H54 (cell line): ENCODE results near the gene MRPL3.

Source experiments
- DNase-seq: peaks from one replicate; pipeline ENCODE4 v3.0.0; 2011; ENCODE audit warnings: low spot score, mixed read lengths; ENCODE audit not compliant: insufficient read length
- FAIRE-seq: peaks from 3 replicates; lab custom pipeline; 2011; peaks lifted over from hg19 to GRCh38; lab: Jason Lieb, UNC
- POLR2A ChIP-seq: IDR thresholded peaks from 2 replicates; pipeline ENCODE4 v1.6.1; 2011; ENCODE audit warnings: low read depth, mild to moderate bottlenecking, low read length

Gene MRPL3

GRCh38 chr3:131477813-131478212 lies 25.0 kb downstream of the MRPL3 start:
- FAIRE-seq (no peak), DNase-seq (no peak)
- no peak for TF ChIP-seq POLR2A

DNA sequence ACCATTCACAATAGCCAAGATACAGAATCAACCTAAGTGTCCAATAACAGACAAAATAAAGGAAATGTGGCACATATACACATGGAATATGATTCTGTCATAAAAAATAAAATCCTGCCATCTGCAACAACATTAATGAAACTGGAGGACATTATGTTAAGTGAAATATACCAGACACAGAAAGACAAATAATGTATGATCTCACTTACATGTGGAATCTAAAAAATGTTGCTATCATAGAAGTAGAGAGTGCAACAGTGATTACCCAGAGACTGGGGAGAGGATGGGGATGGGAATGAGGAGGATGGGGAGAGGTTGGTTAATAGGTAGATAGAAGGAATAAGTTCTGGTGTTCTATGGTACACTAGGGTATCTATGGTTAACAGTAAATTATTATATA lies 28.7 kb downstream of the MRPL3 start:
- no peak for TF ChIP-seq POLR2A
- no peak for FAIRE-seq
- DNase-seq: no peak

- DNase-seq (no peak), FAIRE-seq (no peak)
- TF ChIP-seq POLR2A: no peak
Measured at GRCh38 chr3:131470377-131470776, 32.4 kb downstream of the MRPL3 start.

DNA sequence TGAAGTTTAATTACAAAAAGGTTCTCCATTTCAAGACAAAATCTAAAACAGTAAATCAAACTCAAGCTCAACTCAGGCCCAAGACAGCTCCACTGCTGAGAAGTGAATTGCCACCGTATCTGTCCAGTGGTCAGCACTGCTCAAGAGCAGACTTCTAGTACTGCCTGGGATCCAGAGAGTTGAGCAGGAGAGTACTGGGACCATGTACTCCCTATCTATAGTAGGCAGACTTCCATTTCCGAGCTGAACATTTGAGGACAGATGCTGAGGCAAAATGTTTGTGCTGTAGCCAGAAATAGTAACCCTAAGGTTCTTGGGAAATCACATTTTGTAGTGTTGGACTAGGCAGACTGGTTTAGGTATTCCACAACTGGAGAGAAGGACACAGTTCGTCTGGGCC lies 44.1 kb downstream of the MRPL3 start:
- no peak for TF ChIP-seq POLR2A
- FAIRE-seq: no peak

GRCh38 chr3:131457220-131457619 lies 45.6 kb downstream of the MRPL3 start:
- DNase-seq (no peak), FAIRE-seq (no peak)
- TF ChIP-seq POLR2A: no peak

More for the DNA sequence above, 44.1 kb downstream of the MRPL3 start:
- no peak for DNase-seq

DNA sequence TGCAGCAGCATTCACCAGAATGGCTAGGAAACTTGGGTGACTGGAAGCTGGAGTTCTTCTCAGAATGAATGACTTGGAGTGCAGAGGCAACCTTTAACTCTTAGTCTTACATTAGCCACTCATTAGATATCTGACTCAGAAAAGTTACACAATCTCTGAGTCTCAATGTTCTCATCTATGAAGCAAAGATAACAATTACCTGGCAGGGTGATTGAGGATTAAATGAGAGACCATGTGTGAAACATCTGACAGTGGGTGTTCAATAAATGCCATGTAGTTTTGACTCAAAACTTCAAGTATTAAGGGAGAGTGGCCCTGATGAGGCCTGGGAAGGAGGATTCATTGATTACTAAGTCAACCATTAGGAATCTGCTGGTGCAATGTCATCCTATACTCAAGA lies 48.3 kb downstream of the MRPL3 start:
- no peak for FAIRE-seq
- TF ChIP-seq POLR2A: no peak
- DNase-seq: no peak

GRCh38 chr3:131453533-131453932 lies 49.2 kb downstream of the MRPL3 start:
- DNase-seq (no peak), FAIRE-seq (no peak)
- no peak for TF ChIP-seq POLR2A

- FAIRE-seq (no peak), DNase-seq (no peak)
- TF ChIP-seq POLR2A: no peak
Measured at GRCh38 chr3:131447349-131447748, 55.4 kb downstream of the MRPL3 start.

GRCh38 chr3:131444180-131444579 lies 58.6 kb downstream of the MRPL3 start:
- no peak for DNase-seq
- FAIRE-seq: no peak
- TF ChIP-seq POLR2A: no peak

GRCh38 chr3:131439084-131439483 lies 63.7 kb downstream of the MRPL3 start:
- FAIRE-seq (no peak), DNase-seq (no peak)
- no peak for TF ChIP-seq POLR2A

- no peak for TF ChIP-seq POLR2A
- no peak for DNase-seq
- FAIRE-seq: no peak
Measured at GRCh38 chr3:131435000-131435399, 67.8 kb downstream of the MRPL3 start.

DNA sequence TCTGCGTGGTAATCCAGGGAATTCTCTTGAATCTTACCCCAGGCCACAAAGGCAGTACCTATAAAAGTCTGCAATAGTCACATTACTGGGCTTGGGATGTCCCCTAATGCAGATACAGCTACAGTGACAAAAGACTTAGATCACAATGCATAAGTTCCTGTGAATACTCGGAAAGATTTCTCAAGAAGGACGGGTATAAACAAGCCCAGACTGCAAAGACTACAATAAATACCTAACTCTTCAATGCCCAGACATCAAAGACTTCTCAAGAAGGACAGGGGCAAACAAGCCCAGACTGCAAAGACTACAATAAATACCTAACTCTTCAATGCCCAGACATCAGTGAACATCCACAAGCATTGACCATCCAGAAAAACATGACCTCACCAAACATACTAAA lies 70.3 kb downstream of the MRPL3 start:
- no peak for TF ChIP-seq POLR2A

GRCh38 chr3:131431754-131432153 lies 71.0 kb downstream of the MRPL3 start:
- no peak for TF ChIP-seq POLR2A
- FAIRE-seq (no peak), DNase-seq (no peak)

More for the DNA sequence above, 70.3 kb downstream of the MRPL3 start:
- DNase-seq: no peak
- FAIRE-seq: no peak

DNA sequence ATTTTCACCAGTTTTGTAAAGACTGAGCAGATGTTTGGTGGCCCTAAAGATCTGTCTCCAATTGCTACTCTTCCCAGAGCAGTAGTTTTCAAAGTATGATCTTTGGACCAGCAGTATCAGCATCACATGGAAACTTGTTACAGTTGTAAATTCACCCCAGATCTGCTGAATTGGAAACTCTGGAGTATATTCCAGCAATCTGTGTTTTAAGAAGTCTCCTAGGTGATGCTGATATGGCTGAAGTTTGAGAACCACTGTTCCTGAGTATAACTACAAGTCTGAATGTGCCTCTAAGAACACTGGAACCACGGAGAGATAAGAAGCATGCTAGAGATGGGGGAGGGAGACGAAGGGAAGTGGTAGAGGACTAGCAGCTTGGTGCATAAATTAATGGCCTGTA lies 75.5 kb downstream of the MRPL3 start:
- FAIRE-seq: no peak
- no peak for TF ChIP-seq POLR2A

DNA sequence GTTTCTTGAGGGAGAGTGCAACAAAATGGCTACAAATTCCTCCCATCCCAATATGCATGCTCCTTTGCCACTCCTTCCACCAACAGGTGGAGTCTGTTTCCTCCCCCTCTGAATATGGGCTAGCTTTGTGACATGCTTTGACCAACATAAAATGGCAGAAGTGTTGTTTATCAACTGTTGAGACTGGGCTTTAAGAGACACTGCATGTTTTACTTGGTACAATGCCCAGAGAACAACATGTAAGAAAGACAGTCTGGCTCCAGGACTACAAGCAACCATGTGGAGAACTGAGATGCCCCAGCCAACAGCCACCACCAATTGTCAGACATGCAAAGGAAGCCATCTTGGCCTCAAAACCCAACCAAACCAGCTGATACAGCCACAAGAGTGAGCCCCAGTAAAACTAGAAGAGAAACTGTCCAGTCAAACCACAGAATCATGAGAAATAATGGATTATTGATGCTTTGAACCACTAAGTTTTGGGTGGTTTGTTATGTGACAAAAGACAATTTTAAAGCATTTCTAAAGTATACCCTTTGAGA lies 80.7 kb downstream of the MRPL3 start:
- TF ChIP-seq POLR2A: no peak
- FAIRE-seq: no peak
- DNase-seq: no peak

More for the DNA sequence above, 75.5 kb downstream of the MRPL3 start:
- DNase-seq: no peak
